CD14-positive monocyte (primary cell): ENCODE data around the gene BBS9. TPM values are rescaled to one million over a fixed set of nuclear protein-coding genes. Genes with fewer than 3 reads are reported as not detected.

Experiments
- DNase-seq, 3 donors: peaks; one replicate each; pipeline ENCODE4 v3.0.0-alpha.2; 2011 to 2022
- H2AFZ ChIP-seq: 2 replicates; pipeline ENCODE4 v1.6.0; 2012; ENCODE audit warnings: mild to moderate bottlenecking, low read depth, low read length, inconsistent platforms; ENCODE audit not compliant: insufficient read depth, poor library complexity, severe bottlenecking
- H3K27ac ChIP-seq, 2 donors: 1 replicate in 1 of 2; 2 replicates in 1 of 2; pipeline ENCODE4 v1.5.1; 2012 to 2013; ENCODE audit warnings: low read length in 2 of 2, control low read depth in 1 of 2, inconsistent platforms in 1 of 2, low read depth in 1 of 2, mild to moderate bottlenecking in 1 of 2
- H3K27me3 ChIP-seq, 2 donors: one replicate each; pipeline versions ENCODE4 v1.6.0 to v1.6.1; 2011 to 2013; ENCODE audit warnings: low read length in 2 of 2; ENCODE audit not compliant: control insufficient read depth in 2 of 2, insufficient read depth in 2 of 2
- H3K36me3 ChIP-seq, 2 donors: replicated peaks in 1 of 2; 1 replicate in 1 of 2; 2 replicates in 1 of 2; pipeline versions ENCODE4 v1.5.1 to v1.6.1; 2012 to 2013; ENCODE audit warnings: low read length in 2 of 2, control low read depth in 1 of 2, inconsistent platforms in 1 of 2, mild to moderate bottlenecking in 1 of 2; ENCODE audit not compliant: insufficient read depth in 2 of 2, control insufficient read depth in 1 of 2
- H3K4me1 ChIP-seq, 2 donors: 1 replicate in 1 of 2; 2 replicates in 1 of 2; pipeline versions ENCODE4 v1.5.1 to v1.6.1; 2012 to 2013; ENCODE audit warnings: low read length in 2 of 2, control low read depth in 1 of 2, inconsistent platforms in 1 of 2, mild to moderate bottlenecking in 1 of 2, moderate library complexity in 1 of 2; ENCODE audit not compliant: insufficient read depth in 2 of 2, control insufficient read depth in 1 of 2
- H3K4me2 ChIP-seq: replicated peaks from 2 replicates; pipeline ENCODE3; 2012; ENCODE audit warnings: low read length, moderate library complexity, mild to moderate bottlenecking; ENCODE audit not compliant: poor library complexity, severe bottlenecking; ENCODE audit errors: extremely low read depth
- H3K4me3 ChIP-seq, 3 experiments: fragments of 200-600 bp in 1 of 3; sonication (generic) in 1 of 3; replicated peaks in 1 of 3; 1 replicate in 2 of 3; 2 replicates in 1 of 3; pipeline ENCODE4 v1.5.1; 2011 to 2013; ENCODE audit warnings: low read length in 3 of 3, mild to moderate bottlenecking in 3 of 3, control low read depth in 2 of 3, low read depth in 2 of 3, inconsistent platforms in 1 of 3, moderate library complexity in 1 of 3
- H3K79me2 ChIP-seq: 2 replicates; pipeline ENCODE4 v1.6.0; 2012; ENCODE audit warnings: mild to moderate bottlenecking, control low read depth, inconsistent platforms, low read length, moderate library complexity; ENCODE audit not compliant: insufficient read depth
- H3K9ac ChIP-seq: 2 replicates; pipeline ENCODE4 v1.6.0; 2017; ENCODE audit warnings: low read length, mild to moderate bottlenecking; ENCODE audit not compliant: insufficient read depth, poor library complexity, severe bottlenecking
- H3K9me3 ChIP-seq, 2 donors: replicated peaks in 1 of 2; 1 replicate in 1 of 2; 2 replicates in 1 of 2; pipeline versions ENCODE4 v1.5.1 to v1.6.1; 2012 to 2013; ENCODE audit warnings: low read length in 2 of 2, control low read depth in 1 of 2; ENCODE audit not compliant: control insufficient read depth in 1 of 2, insufficient read depth in 1 of 2
- H4K20me1 ChIP-seq: 2 replicates; pipeline ENCODE4 v1.6.0; 2012; ENCODE audit warnings: mild to moderate bottlenecking, low read length, control low read depth, moderate library complexity; ENCODE audit not compliant: insufficient read depth
- H3K27ac Mint-ChIP-seq, 7 donors: one replicate each; pipeline ENCODE4 v1.8.0; 2020; ENCODE audit warnings: mild to moderate bottlenecking in 7 of 7, mixed read lengths in 7 of 7, moderate library complexity in 6 of 7, inconsistent platforms in 2 of 7
- H3K27me3 Mint-ChIP-seq, 3 donors: one replicate each; pipeline ENCODE4 v1.8.0; 2021 to 2022; ENCODE audit warnings: low read depth in 3 of 3, mild to moderate bottlenecking in 3 of 3, mixed read lengths in 3 of 3, moderate library complexity in 3 of 3, inconsistent platforms in 1 of 3
- H3K36me3 Mint-ChIP-seq, 2 donors: one replicate each; pipeline ENCODE4 v1.8.0; 2020; ENCODE audit warnings: mixed read lengths in 2 of 2, inconsistent platforms in 1 of 2, mild to moderate bottlenecking in 1 of 2
- H3K4me1 Mint-ChIP-seq: one replicate; pipeline ENCODE4 v1.8.0; 2020; ENCODE audit warnings: mild to moderate bottlenecking, mixed read lengths
- H3K4me3 Mint-ChIP-seq, 2 donors: one replicate each; pipeline ENCODE4 v1.8.0; 2020; ENCODE audit warnings: mild to moderate bottlenecking in 2 of 2, mixed read lengths in 2 of 2, moderate library complexity in 1 of 2
- H3K9me3 Mint-ChIP-seq, 7 donors: one replicate each; pipeline ENCODE4 v1.8.0; 2020 to 2022; ENCODE audit warnings: mixed read lengths in 7 of 7, mild to moderate bottlenecking in 6 of 7, moderate library complexity in 6 of 7, inconsistent platforms in 2 of 7
- WGBS: methylation state at CpG from one replicate; pipeline ENCODE4 v1.1.5; 2013; ENCODE audit warnings: missing lambda C conversion rate; ENCODE audit not compliant: insufficient coverage; 5-methylcytosine and 5-hydroxymethylcytosine counted together
- intact Hi-C, 2 donors: fragments of 100-400 bp; cut with micrococcal nuclease; formaldehyde crosslinking; loops; one replicate each; pipeline versions ENCODE4 v1.15.0 to v1.15.1; 2023
- polyA plus RNA-seq, 3 donors: library from polyadenylated mRNA; depleted of rRNA in 1 of 3; unstranded in 2 of 3; stranded (reverse) in 1 of 3; fragments of 300-500 nt in 2 of 3; fragments of >200 nt in 1 of 3; fragmentation: Illumina TruSeq in 2 of 3; gene quantifications; 1 replicate in 2 of 3; 2 replicates in 1 of 3; pipeline ENCODE4 v1.2.3, GENCODE V29; 2012 to 2021
- TF ChIP-seq, protein P1 (sequence below): fragments of 200-600 bp; IDR thresholded peaks from one replicate; pipeline ENCODE4 v1.8.0; 2022; ENCODE audit warnings: antibody characterized with exemption, mild to moderate bottlenecking

The BBS9 gene
- polyA plus RNA-seq, 3 donors = 4.9 to 7.5 (median 6.8) TPM

DNA sequence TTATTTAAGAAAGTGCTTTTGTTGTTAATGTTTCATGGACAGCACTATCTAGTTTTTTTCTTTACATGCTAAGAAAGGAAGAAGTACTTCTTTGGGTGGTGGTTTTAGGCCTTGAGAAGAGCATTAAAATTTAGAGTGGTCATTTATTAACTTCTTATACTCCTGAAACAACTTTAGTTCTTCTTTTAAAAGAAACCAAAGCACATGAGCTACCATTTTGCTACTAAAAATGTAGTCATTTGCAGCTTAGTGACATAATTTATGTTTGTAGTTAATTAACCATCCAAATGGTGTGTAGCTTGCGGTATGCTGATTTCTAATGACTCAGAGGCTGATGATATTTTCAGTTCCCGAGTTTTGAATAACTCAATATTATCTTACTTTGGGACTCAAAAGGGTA, 207.5 kb downstream of the BBS9 start:
- no peaks in the 10 kb centered on the region for H3K27me3 ChIP-seq
- intact Hi-C loops = no loop called here
- H3K79me2 ChIP-seq = no peaks in the 10 kb centered on the region
- H3K9me3 Mint-ChIP-seq = no peaks in the 10 kb centered on the region
- TF ChIP-seq, protein P1, sequence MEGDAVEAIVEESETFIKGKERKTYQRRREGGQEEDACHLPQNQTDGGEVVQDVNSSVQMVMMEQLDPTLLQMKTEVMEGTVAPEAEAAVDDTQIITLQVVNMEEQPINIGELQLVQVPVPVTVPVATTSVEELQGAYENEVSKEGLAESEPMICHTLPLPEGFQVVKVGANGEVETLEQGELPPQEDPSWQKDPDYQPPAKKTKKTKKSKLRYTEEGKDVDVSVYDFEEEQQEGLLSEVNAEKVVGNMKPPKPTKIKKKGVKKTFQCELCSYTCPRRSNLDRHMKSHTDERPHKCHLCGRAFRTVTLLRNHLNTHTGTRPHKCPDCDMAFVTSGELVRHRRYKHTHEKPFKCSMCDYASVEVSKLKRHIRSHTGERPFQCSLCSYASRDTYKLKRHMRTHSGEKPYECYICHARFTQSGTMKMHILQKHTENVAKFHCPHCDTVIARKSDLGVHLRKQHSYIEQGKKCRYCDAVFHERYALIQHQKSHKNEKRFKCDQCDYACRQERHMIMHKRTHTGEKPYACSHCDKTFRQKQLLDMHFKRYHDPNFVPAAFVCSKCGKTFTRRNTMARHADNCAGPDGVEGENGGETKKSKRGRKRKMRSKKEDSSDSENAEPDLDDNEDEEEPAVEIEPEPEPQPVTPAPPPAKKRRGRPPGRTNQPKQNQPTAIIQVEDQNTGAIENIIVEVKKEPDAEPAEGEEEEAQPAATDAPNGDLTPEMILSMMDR = no peak
- H3K36me3 ChIP-seq = no peaks in the 10 kb centered on the region
- no peaks in the 10 kb centered on the region for H3K9me3 ChIP-seq
- no peak overlapping the region for H3K27ac ChIP-seq
- no peaks in the 10 kb centered on the region for H4K20me1 ChIP-seq
- H3K27me3 Mint-ChIP-seq = no peaks in the 10 kb centered on the region
- no peak overlapping the region for H3K4me2 ChIP-seq
- no peaks in the 10 kb centered on the region for H3K4me1 ChIP-seq
- H3K4me3 Mint-ChIP-seq = no peak overlapping the region
- H3K4me3 ChIP-seq = no peak overlapping the region
- WGBS = no CpG with 5 or more reads among the region's 2 CpGs
- H3K36me3 Mint-ChIP-seq = peaks cover 0 to 2% of the 10 kb centered on the region in 2 donors
- H2AFZ ChIP-seq = no peak overlapping the region
- H3K27ac Mint-ChIP-seq = no peak overlapping the region
- no peak for DNase-seq
- no peaks in the 10 kb centered on the region for H3K4me1 Mint-ChIP-seq
- H3K9ac ChIP-seq = no peak overlapping the region

DNA sequence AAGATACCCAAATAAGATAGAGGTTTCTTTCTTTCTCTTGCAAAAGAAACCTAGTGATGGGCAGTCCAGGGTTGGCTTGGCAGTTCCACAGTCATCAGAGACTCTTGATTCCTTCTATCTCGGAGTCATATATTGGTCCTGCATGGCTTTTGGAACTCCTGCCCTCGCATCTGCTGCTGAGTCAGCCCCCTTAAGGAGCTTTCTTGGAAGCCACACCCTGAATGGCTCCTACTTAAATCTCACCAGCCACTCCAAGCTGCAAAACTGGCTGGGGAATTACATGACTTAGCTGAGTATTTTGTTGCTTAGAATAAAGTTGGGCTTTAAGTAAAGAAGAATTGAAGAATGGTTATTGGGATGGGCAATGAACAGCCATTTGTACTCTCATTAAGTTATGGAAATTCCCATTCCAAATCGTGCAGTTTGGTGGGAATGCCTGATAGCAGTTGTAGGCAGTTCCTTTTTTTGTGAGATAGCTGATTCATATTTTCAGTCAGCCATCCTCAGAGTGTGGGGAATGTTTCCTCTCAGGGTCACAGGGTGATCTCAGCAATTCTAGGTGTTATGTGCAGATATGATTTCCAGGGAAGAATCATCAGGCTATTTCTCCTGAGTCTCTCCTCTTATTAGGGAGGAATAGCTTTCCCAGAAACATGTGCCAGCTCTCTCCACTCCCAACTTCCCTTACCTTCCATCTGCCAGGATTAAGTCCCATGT, 209.9 kb downstream of the BBS9 start:
- Mint-ChIP-seq H3K9me3 (no peaks in the 10 kb centered on the region), H3K4me3 (no peak overlapping the region), H3K36me3 (peaks cover 0 to 2% of the 10 kb centered on the region in 2 donors), H3K27me3 (no peaks in the 10 kb centered on the region), H3K27ac (no peak overlapping the region), H3K4me1 (no peaks in the 10 kb centered on the region)
- WGBS = 73% methylated on average over 1 of the region's 3 CpGs
- intact Hi-C loops = no loop called here
- Histone ChIP-seq H2AFZ (no peak overlapping the region), H3K27ac (no peak overlapping the region), H3K4me3 (no peak overlapping the region), H3K4me1 (no peaks in the 10 kb centered on the region), H3K36me3 (no peaks in the 10 kb centered on the region), H4K20me1 (no peaks in the 10 kb centered on the region), H3K4me2 (no peak overlapping the region), H3K9me3 (no peaks in the 10 kb centered on the region), H3K27me3 (no peaks in the 10 kb centered on the region), H3K79me2 (no peaks in the 10 kb centered on the region), H3K9ac (no peak overlapping the region)
- TF ChIP-seq, protein P1 = no peak
- no peak for DNase-seq
